IMR-90 (cell line): ENCODE measurements around the gene DMRT1. TPM values are rescaled to one million over a fixed set of nuclear protein-coding genes. Genes with fewer than 3 reads are reported as not detected.

Experiments
- ATAC-seq: fragments of 200-7000 bp; cut with Tn5 transposase; 2 replicates; pipeline ENCODE4 v1.9.1; 2020; ENCODE audit warnings: low read depth, mild to moderate bottlenecking, moderate library complexity
- BruUV-seq: library from RNA; stranded (reverse); fragments of 400-500 nt; replicated peaks from 2 replicates; lab custom pipeline; 2021; lab: Mats Ljungman, UMichigan
- CTCF ChIA-PET: fragments of 300-600 bp; formaldehyde crosslinking; extraction: SDS; loops from one replicate; lab custom pipeline; 2021; ENCODE audit warnings: antibody characterized with exemption; lab: Yijun Ruan, JAX
- POLR2A ChIA-PET: fragments of 300-600 bp; sonication (Branson Sonifier 250); formaldehyde crosslinking; loops from one replicate; lab custom pipeline; 2022; ENCODE audit warnings: antibody characterized with exemption; ENCODE audit not compliant: unreplicated experiment; lab: Charles Lee
- DNase-seq: peaks from one replicate; pipeline ENCODE4 v3.0.0; 2013
- H2AFZ ChIP-seq: replicated peaks from 2 replicates; pipeline ENCODE3; 2013; ENCODE audit warnings: low read length, mild to moderate bottlenecking; ENCODE audit not compliant: poor library complexity
- H2AK5ac ChIP-seq: 2 replicates; pipeline ENCODE4 v1.6.1; 2013; ENCODE audit warnings: low read depth, low read length, inconsistent platforms
- H2AK9ac ChIP-seq: replicated peaks from 2 replicates; pipeline ENCODE3; 2013; ENCODE audit warnings: mild to moderate bottlenecking, low read depth, low read length, moderate library complexity; ENCODE audit not compliant: poor library complexity
- H2BK120ac ChIP-seq: 2 replicates; pipeline ENCODE4 v1.6.1; 2013; ENCODE audit warnings: low read depth, low read length, inconsistent platforms
- H2BK15ac ChIP-seq: 3 replicates; pipeline ENCODE4 v1.6.1; 2013; ENCODE audit warnings: low read depth, low read length, inconsistent platforms
- H2BK20ac ChIP-seq: 2 replicates; pipeline ENCODE4 v1.6.1; 2013; ENCODE audit warnings: low read depth, mild to moderate bottlenecking, inconsistent platforms, low read length, moderate library complexity
- H2BK5ac ChIP-seq: 2 replicates; pipeline ENCODE4 v1.6.1; 2013; ENCODE audit warnings: mild to moderate bottlenecking, low read depth, low read length, inconsistent platforms; ENCODE audit not compliant: poor library complexity, severe bottlenecking
- H3K14ac ChIP-seq: replicated peaks from 2 replicates; pipeline ENCODE4 v1.6.1; 2013; ENCODE audit warnings: low read depth, low read length, inconsistent platforms
- H3K18ac ChIP-seq: 2 replicates; pipeline ENCODE4 v1.6.1; 2013; ENCODE audit warnings: low read depth, low read length, control low read depth
- H3K23ac ChIP-seq: 2 replicates; pipeline ENCODE4 v1.6.1; 2013; ENCODE audit warnings: low read depth, low read length, inconsistent platforms
- H3K27ac ChIP-seq: 2 replicates; pipeline ENCODE4 v1.5.1; 2013; ENCODE audit warnings: mild to moderate bottlenecking, control low read depth, low read length; ENCODE audit not compliant: insufficient read depth
- H3K27me3 ChIP-seq: 2 replicates; pipeline ENCODE4 v1.6.1; 2013; ENCODE audit warnings: low read length; ENCODE audit not compliant: control insufficient read depth, insufficient read depth
- H3K36me3 ChIP-seq: 2 replicates; pipeline ENCODE4 v1.6.1; 2013; ENCODE audit warnings: low read length, mixed read lengths; ENCODE audit not compliant: control insufficient read depth, insufficient read depth
- H3K4ac ChIP-seq: 2 replicates; pipeline ENCODE4 v1.6.1; 2013; ENCODE audit warnings: low read depth, low read length, inconsistent platforms
- H3K4me1 ChIP-seq: 2 replicates; pipeline ENCODE4 v1.6.1; 2013; ENCODE audit warnings: low read length, mixed read lengths; ENCODE audit not compliant: control insufficient read depth, insufficient read depth
- H3K4me2 ChIP-seq: 2 replicates; pipeline ENCODE4 v1.6.1; 2013; ENCODE audit warnings: low read depth, mild to moderate bottlenecking, control low read depth, low read length, moderate library complexity
- H3K4me3 ChIP-seq: 2 replicates; pipeline ENCODE4 v1.5.1; 2013; ENCODE audit warnings: low read depth, mild to moderate bottlenecking, control low read depth, low read length, moderate library complexity; ENCODE audit not compliant: insufficient read depth
- H3K56ac ChIP-seq: 2 replicates; pipeline ENCODE4 v1.6.1; 2013; ENCODE audit warnings: low read length, inconsistent platforms; ENCODE audit not compliant: insufficient read depth; ENCODE audit errors: extremely low read depth
- H3K79me1 ChIP-seq, 2 experiments: 2 replicates each; pipeline ENCODE4 v1.6.1; 2013; ENCODE audit warnings: low read length in 2 of 2, inconsistent platforms in 1 of 2, low read depth in 1 of 2
- H3K9ac ChIP-seq: 2 replicates; pipeline ENCODE4 v1.6.1; 2013; ENCODE audit warnings: low read depth, low read length, control low read depth
- H3K9me1 ChIP-seq: 2 replicates; pipeline ENCODE4 v1.6.1; 2013; ENCODE audit warnings: low read length, inconsistent platforms; ENCODE audit not compliant: insufficient read depth
- H3K9me3 ChIP-seq: 2 replicates; pipeline ENCODE4 v1.6.1; 2013; ENCODE audit warnings: low read length; ENCODE audit not compliant: control insufficient read depth, insufficient read depth
- H4K20me1 ChIP-seq: 2 replicates; pipeline ENCODE4 v1.6.1; 2013; ENCODE audit warnings: low read length, inconsistent platforms; ENCODE audit not compliant: insufficient read depth
- H4K5ac ChIP-seq: 2 replicates; pipeline ENCODE4 v1.6.1; 2013; ENCODE audit warnings: mild to moderate bottlenecking, low read depth, low read length, control low read depth
- H4K8ac ChIP-seq, 2 experiments: 2 replicates each; pipeline ENCODE4 v1.6.1; 2013; ENCODE audit warnings: low read depth in 2 of 2, low read length in 2 of 2, control low read depth in 1 of 2, inconsistent platforms in 1 of 2
- H4K91ac ChIP-seq: 2 replicates; pipeline ENCODE4 v1.6.1; 2013; ENCODE audit warnings: low read depth, low read length, inconsistent platforms; ENCODE audit not compliant: insufficient read depth
- BHLHE40 ChIP-seq: fragments of 150-350 bp; IDR thresholded peaks from 2 replicates; pipeline ENCODE4 v1.6.1; 2016; ENCODE audit warnings: mild to moderate bottlenecking, low read depth, low read length
- CEBPB ChIP-seq: IDR thresholded peaks from 2 replicates; pipeline ENCODE4 v1.6.1; 2012; ENCODE audit warnings: low read depth, low read length, improper control_type of control experiment
- CHD1 ChIP-seq: IDR thresholded peaks from 2 replicates; pipeline ENCODE4 v1.6.1; 2012; ENCODE audit warnings: low read depth, low read length, improper control_type of control experiment
- FOS ChIP-seq: fragments of 150-350 bp; IDR thresholded peaks from 2 replicates; pipeline ENCODE4 v1.6.1; 2016; ENCODE audit warnings: low read depth, low read length
- MAFK ChIP-seq: IDR thresholded peaks from 2 replicates; pipeline ENCODE4 v1.6.1; 2012; ENCODE audit warnings: low read depth, low read length, improper control_type of control experiment
- MAZ ChIP-seq: IDR thresholded peaks from 2 replicates; pipeline ENCODE4 v1.6.1; 2012; ENCODE audit warnings: low read depth, mild to moderate bottlenecking, low read length, improper control_type of control experiment, moderate library complexity, borderline replicate concordance
- MXI1 ChIP-seq: IDR thresholded peaks from 2 replicates; pipeline ENCODE4 v1.6.1; 2012; ENCODE audit warnings: low read depth, mild to moderate bottlenecking, low read length, moderate library complexity, borderline replicate concordance
- NFE2L2 ChIP-seq: fragments of 150-350 bp; IDR thresholded peaks from 2 replicates; pipeline ENCODE4 v1.6.1; 2016; ENCODE audit warnings: low read depth, mild to moderate bottlenecking, low read length
- POLR2A ChIP-seq: IDR thresholded peaks from 2 replicates; pipeline ENCODE4 v1.6.1; 2012; ENCODE audit warnings: mild to moderate bottlenecking, low read depth, low read length
- RAD21 ChIP-seq: IDR thresholded peaks from 2 replicates; pipeline ENCODE4 v1.6.1; 2012; ENCODE audit warnings: low read length, improper control_type of control experiment
- RCOR1 ChIP-seq: IDR thresholded peaks from 2 replicates; pipeline ENCODE4 v1.6.1; 2012; ENCODE audit warnings: mild to moderate bottlenecking, low read length, improper control_type of control experiment; ENCODE audit not compliant: insufficient replicate concordance
- RFX5 ChIP-seq: IDR thresholded peaks from 2 replicates; pipeline ENCODE4 v1.8.0; 2012; ENCODE audit warnings: low read depth, mild to moderate bottlenecking, low read length, moderate library complexity
- SMC3 ChIP-seq: fragments of 150-350 bp; IDR thresholded peaks from 2 replicates; pipeline ENCODE4 v1.6.1; 2016; ENCODE audit warnings: low read depth, mild to moderate bottlenecking, antibody characterized with exemption, low read length, moderate library complexity
- WGBS, 2 experiments: methylation state at CpG; one replicate each; pipeline versions ENCODE4 v1.1.5 to v1.1.7; 2013; ENCODE audit warnings: missing lambda C conversion rate in 2 of 2; ENCODE audit not compliant: insufficient read length in 1 of 2; ENCODE audit errors: extremely low coverage in 2 of 2; 5-methylcytosine and 5-hydroxymethylcytosine counted together
- dilution Hi-C: fragments of 300-500 bp; cut with HindIII; formaldehyde crosslinking; loops from one replicate; pipeline ENCODE4 v1.14.3; 2018; ENCODE audit warnings: low sequenced_read_pairs; ENCODE audit not compliant: unreplicated experiment
- in situ Hi-C: fragments of 300-500 bp; cut with MboI; formaldehyde crosslinking; loops from 3 replicates; pipeline ENCODE4 v1.14.3; 2019; ENCODE audit warnings: low sequenced_read_pairs, inconsistent platforms, mixed read lengths
- intact Hi-C: fragments of 100-400 bp; cut with micrococcal nuclease; formaldehyde crosslinking; loops from 2 replicates; pipeline ENCODE4 v1.10.0; 2022
- polyA plus RNA-seq, 3 experiments: library from polyadenylated mRNA; depleted of rRNA; stranded (reverse); fragments of >200 nt; gene quantifications; 2 replicates each; pipeline ENCODE4 v1.2.3, GENCODE V29; 2012; ENCODE audit warnings: low replicate concordance in 1 of 3
- total RNA-seq: library from RNA; depleted of rRNA; stranded (reverse); fragments of >200 nt; gene quantifications from 2 replicates; pipeline ENCODE4 v1.2.3, GENCODE V29; 2012
- TF ChIP-seq, protein P1 (sequence below): fragments of 150-350 bp; IDR thresholded peaks from 2 replicates; pipeline ENCODE4 v1.6.1; 2017; ENCODE audit warnings: mild to moderate bottlenecking, antibody characterized with exemption, low read length, low read depth
- TF ChIP-seq, protein P2 (sequence below): conservative IDR thresholded peaks from 2 replicates; pipeline ENCODE4 v1.5.1; 2012; ENCODE audit warnings: mild to moderate bottlenecking, low read depth, low read length, improper control_type of control experiment
- TF ChIP-seq, protein P3 (sequence below): fragments of 150-350 bp; IDR thresholded peaks from 2 replicates; pipeline ENCODE4 v1.6.1; 2016; ENCODE audit warnings: low read depth, mild to moderate bottlenecking, low read length, moderate library complexity, borderline replicate concordance

DMRT1 gene
- total and polyA plus RNA-seq, 2 of the 4 experiments (the other 2 are of a cell fraction) = not detected

DNA sequence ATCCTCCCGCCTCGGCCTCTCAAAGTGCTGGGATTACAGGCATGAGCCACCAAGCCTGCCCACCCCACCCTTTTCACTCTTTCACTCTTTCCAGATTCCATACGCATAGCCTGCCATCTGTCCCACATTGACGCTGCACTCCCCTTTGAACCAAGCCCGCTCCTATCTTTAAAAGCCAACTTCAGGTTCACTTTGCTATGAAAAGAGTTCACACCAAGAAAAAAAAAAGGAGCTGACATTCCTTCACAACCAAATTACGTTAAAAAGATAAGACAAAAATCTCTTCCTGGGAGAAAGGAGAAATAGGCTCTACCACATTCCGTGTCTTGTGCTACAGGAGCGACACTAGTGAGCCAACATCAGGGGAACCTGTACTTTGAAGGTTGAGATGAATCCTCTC lies 41.5 kb downstream of the DMRT1 start:
- Histone ChIP-seq H2BK15ac (no peak overlapping the region), H2BK5ac (no peak overlapping the region), H4K91ac (no peak overlapping the region), H3K9ac (no peak overlapping the region), H3K27me3 (peaks cover 2% of the 10 kb centered on the region), H3K4ac (no peak overlapping the region), H3K4me1 (no peaks in the 10 kb centered on the region), H3K9me1 (no peaks in the 10 kb centered on the region), H2AK9ac (no peak overlapping the region), H2BK20ac (no peak overlapping the region), H2AK5ac (no peak overlapping the region), H4K20me1 (no peaks in the 10 kb centered on the region), H4K5ac (no peak overlapping the region), H3K79me1 (no peaks in the 10 kb centered on the region), H3K56ac (no peak overlapping the region), H3K36me3 (no peaks in the 10 kb centered on the region), H3K23ac (no peak overlapping the region), H4K8ac (no peak overlapping the region), H3K4me2 (no peak overlapping the region), H3K18ac (no peak overlapping the region), H3K27ac (no peak overlapping the region), H3K9me3 (no peaks in the 10 kb centered on the region), H3K14ac (no peak overlapping the region), H2BK120ac (no peak overlapping the region), H2AFZ (no peak overlapping the region), H3K4me3 (no peak overlapping the region)
- CTCF ChIA-PET = no interaction called here
- no TSS peak for BruUV-seq
- in situ Hi-C loops (no loop called here), intact Hi-C loops (no loop called here), dilution Hi-C loops (no loop called here)
- no peak for TF ChIP-seq MAZ
- TF ChIP-seq POLR2A = no peak
- TF ChIP-seq, protein P1, sequence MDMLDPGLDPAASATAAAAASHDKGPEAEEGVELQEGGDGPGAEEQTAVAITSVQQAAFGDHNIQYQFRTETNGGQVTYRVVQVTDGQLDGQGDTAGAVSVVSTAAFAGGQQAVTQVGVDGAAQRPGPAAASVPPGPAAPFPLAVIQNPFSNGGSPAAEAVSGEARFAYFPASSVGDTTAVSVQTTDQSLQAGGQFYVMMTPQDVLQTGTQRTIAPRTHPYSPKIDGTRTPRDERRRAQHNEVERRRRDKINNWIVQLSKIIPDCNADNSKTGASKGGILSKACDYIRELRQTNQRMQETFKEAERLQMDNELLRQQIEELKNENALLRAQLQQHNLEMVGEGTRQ = no peak
- TF ChIP-seq SMC3 = no peak
- TF ChIP-seq CHD1 = no peak
- no peak for TF ChIP-seq RFX5
- TF ChIP-seq NFE2L2 = no peak
- no peak for TF ChIP-seq FOS
- TF ChIP-seq RAD21 = no peak
- TF ChIP-seq MAFK = no peak
- no peak for TF ChIP-seq RCOR1
- TF ChIP-seq, protein P2, sequence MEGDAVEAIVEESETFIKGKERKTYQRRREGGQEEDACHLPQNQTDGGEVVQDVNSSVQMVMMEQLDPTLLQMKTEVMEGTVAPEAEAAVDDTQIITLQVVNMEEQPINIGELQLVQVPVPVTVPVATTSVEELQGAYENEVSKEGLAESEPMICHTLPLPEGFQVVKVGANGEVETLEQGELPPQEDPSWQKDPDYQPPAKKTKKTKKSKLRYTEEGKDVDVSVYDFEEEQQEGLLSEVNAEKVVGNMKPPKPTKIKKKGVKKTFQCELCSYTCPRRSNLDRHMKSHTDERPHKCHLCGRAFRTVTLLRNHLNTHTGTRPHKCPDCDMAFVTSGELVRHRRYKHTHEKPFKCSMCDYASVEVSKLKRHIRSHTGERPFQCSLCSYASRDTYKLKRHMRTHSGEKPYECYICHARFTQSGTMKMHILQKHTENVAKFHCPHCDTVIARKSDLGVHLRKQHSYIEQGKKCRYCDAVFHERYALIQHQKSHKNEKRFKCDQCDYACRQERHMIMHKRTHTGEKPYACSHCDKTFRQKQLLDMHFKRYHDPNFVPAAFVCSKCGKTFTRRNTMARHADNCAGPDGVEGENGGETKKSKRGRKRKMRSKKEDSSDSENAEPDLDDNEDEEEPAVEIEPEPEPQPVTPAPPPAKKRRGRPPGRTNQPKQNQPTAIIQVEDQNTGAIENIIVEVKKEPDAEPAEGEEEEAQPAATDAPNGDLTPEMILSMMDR = no peak
- TF ChIP-seq, protein P3, sequence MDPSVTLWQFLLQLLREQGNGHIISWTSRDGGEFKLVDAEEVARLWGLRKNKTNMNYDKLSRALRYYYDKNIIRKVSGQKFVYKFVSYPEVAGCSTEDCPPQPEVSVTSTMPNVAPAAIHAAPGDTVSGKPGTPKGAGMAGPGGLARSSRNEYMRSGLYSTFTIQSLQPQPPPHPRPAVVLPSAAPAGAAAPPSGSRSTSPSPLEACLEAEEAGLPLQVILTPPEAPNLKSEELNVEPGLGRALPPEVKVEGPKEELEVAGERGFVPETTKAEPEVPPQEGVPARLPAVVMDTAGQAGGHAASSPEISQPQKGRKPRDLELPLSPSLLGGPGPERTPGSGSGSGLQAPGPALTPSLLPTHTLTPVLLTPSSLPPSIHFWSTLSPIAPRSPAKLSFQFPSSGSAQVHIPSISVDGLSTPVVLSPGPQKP = no peak
- no peak for TF ChIP-seq BHLHE40
- TF ChIP-seq CEBPB = no peak
- no peak for TF ChIP-seq MXI1
- POLR2A ChIA-PET = no interaction called here
- DNase-seq (no peak), ATAC-seq (no peak)
- 72% methylated on average over 4 of the region's 8 CpGs; no CpG with 5 or more reads in 1 of the 2 experiments for WGBS, 2 experiments
